H1 (cell line): ENCODE results near the gene SNX27. TPM values are rescaled to one million over a fixed set of nuclear protein-coding genes. Genes with fewer than 3 reads are reported as not detected.
"Not testable (repeated sequence)": the region's sequence is repeated elsewhere in the genome, so short reads cannot be mapped to it uniquely, and the experiment has no call there.

ENCODE experiments used
- CTCF ChIA-PET: fragments of 300-600 bp; sonication (Branson Sonifier 250); formaldehyde crosslinking; loops from one replicate; lab custom pipeline; 2021; ENCODE audit not compliant: partially characterized antibody; lab: Charles Lee
- POLR2A ChIA-PET: fragments of 300-600 bp; sonication (Branson Sonifier 250); formaldehyde crosslinking; loops from one replicate; lab custom pipeline; 2021; ENCODE audit warnings: inconsistent platforms; ENCODE audit not compliant: partially characterized antibody; lab: Charles Lee
- DNase-seq, 2 experiments: peaks; one replicate each; pipeline versions ENCODE4 v3.0.0 to v3.0.0-alpha.2; 2010 to 2022; ENCODE audit warnings: low spot score in 2 of 2, low read depth in 1 of 2, mixed read lengths in 1 of 2
- FAIRE-seq: peaks from 2 replicates; lab custom pipeline; 2011; peaks lifted over from hg19 to GRCh38; lab: Jason Lieb, UNC
- H2AFZ ChIP-seq: 2 replicates; pipeline ENCODE4 v1.8.1; 2012; ENCODE audit warnings: low read length, inconsistent platforms
- H2AK5ac ChIP-seq: 2 replicates; pipeline ENCODE4 v1.6.1; 2013; ENCODE audit warnings: low read depth, low read length
- H2BK120ac ChIP-seq: replicated peaks from 2 replicates; pipeline ENCODE3; 2013; ENCODE audit warnings: low read depth, low read length, inconsistent platforms
- H2BK12ac ChIP-seq: 2 replicates; pipeline ENCODE4 v1.6.1; 2013; ENCODE audit warnings: low read depth, low read length
- H2BK15ac ChIP-seq: 2 replicates; pipeline ENCODE4 v1.6.1; 2013; ENCODE audit warnings: low read length
- H2BK20ac ChIP-seq: 2 replicates; pipeline ENCODE4 v1.6.1; 2013; ENCODE audit warnings: low read length
- H2BK5ac ChIP-seq: 2 replicates; pipeline ENCODE4 v1.6.1; 2013; ENCODE audit warnings: low read depth, low read length
- H3K14ac ChIP-seq: 2 replicates; pipeline ENCODE4 v1.6.1; 2013; ENCODE audit warnings: inconsistent platforms; ENCODE audit not compliant: insufficient read length
- H3K18ac ChIP-seq: 2 replicates; pipeline ENCODE4 v1.6.1; 2013; ENCODE audit warnings: low read length; ENCODE audit errors: extremely low read depth
- H3K23ac ChIP-seq: 2 replicates; pipeline ENCODE4 v1.6.1; 2013; ENCODE audit warnings: inconsistent platforms; ENCODE audit not compliant: insufficient read length
- H3K23me2 ChIP-seq: 2 replicates; pipeline ENCODE4 v1.6.1; 2013; ENCODE audit warnings: low read depth, low read length
- H3K27ac ChIP-seq: 2 replicates; pipeline ENCODE4 v1.6.1; 2011; ENCODE audit warnings: low read depth, low read length, inconsistent platforms
- H3K27me3 ChIP-seq, 4 experiments: replicated peaks in 1 of 4; 1 replicate in 1 of 4; 2 replicates in 3 of 4; pipeline versions ENCODE4 v1.6.1 to v1.8.1; 2011 to 2013; ENCODE audit warnings: low read length in 3 of 4, mild to moderate bottlenecking in 3 of 4, inconsistent platforms in 2 of 4, mixed read lengths in 2 of 4, moderate library complexity in 1 of 4; ENCODE audit not compliant: control insufficient read depth in 3 of 4, insufficient read depth in 3 of 4; ENCODE audit errors: extremely low read depth in 1 of 4
- H3K36me3 ChIP-seq, 4 experiments: 2 replicates each; pipeline versions ENCODE4 v1.6.1 to v1.8.1; 2011 to 2013; ENCODE audit warnings: mild to moderate bottlenecking in 4 of 4, low read length in 3 of 4, moderate library complexity in 2 of 4, control low read depth in 1 of 4, inconsistent platforms in 1 of 4; ENCODE audit not compliant: insufficient read depth in 4 of 4, control insufficient read depth in 2 of 4
- H3K4ac ChIP-seq: replicated peaks from 2 replicates; pipeline ENCODE3; 2013; ENCODE audit warnings: low read length, low read depth, mixed read lengths, inconsistent platforms; ENCODE audit not compliant: insufficient read length
- H3K4me1 ChIP-seq, 4 experiments: replicated peaks in 1 of 4; 1 replicate in 1 of 4; 2 replicates in 3 of 4; pipeline versions ENCODE4 v1.6.1 to v1.8.1; 2011 to 2013; ENCODE audit warnings: low read length in 3 of 4, inconsistent platforms in 2 of 4, mixed read lengths in 1 of 4; ENCODE audit not compliant: insufficient read depth in 4 of 4, control insufficient read depth in 3 of 4
- H3K4me2 ChIP-seq, 2 experiments: 2 replicates each; pipeline versions ENCODE4 v1.6.1 to v1.8.1; 2011 to 2013; ENCODE audit warnings: low read depth in 2 of 2, low read length in 2 of 2, control low read depth in 1 of 2, inconsistent platforms in 1 of 2, mild to moderate bottlenecking in 1 of 2; ENCODE audit not compliant: insufficient read depth in 1 of 2
- H3K4me3 ChIP-seq, 4 experiments: fragments of 200-600, 300-600 bp in 1 of 4; sonication (generic), shearing (Covaris generic), sonication (Bioruptor Twin) in 1 of 4; 2 replicates each; pipeline versions ENCODE4 v1.5.1 to v1.8.1; 2011 to 2016; ENCODE audit warnings: low read length in 4 of 4, low read depth in 3 of 4, control low read depth in 2 of 4, inconsistent platforms in 2 of 4, mild to moderate bottlenecking in 2 of 4, mixed read lengths in 1 of 4, moderate library complexity in 1 of 4; ENCODE audit not compliant: insufficient read depth in 2 of 4; ENCODE audit errors: extremely low read depth in 1 of 4
- H3K56ac ChIP-seq: replicated peaks from 2 replicates; pipeline ENCODE3; 2013; ENCODE audit warnings: low read depth, mild to moderate bottlenecking, mixed read lengths, low read length, inconsistent platforms; ENCODE audit not compliant: insufficient read length
- H3K79me1 ChIP-seq: 2 replicates; pipeline ENCODE4 v1.6.1; 2013; ENCODE audit warnings: low read depth, low read length, control low read depth
- H3K79me2 ChIP-seq, 2 experiments: 2 replicates each; pipeline versions ENCODE4 v1.6.1 to v1.8.1; 2012 to 2013; ENCODE audit warnings: low read length in 2 of 2, mild to moderate bottlenecking in 2 of 2, inconsistent platforms in 1 of 2; ENCODE audit not compliant: insufficient read depth in 2 of 2, control insufficient read depth in 1 of 2
- H3K9ac ChIP-seq, 4 experiments: replicated peaks in 1 of 4; 1 replicate in 1 of 4; 2 replicates in 3 of 4; pipeline versions ENCODE4 v1.6.1 to v1.8.1; 2011 to 2013; ENCODE audit warnings: low read depth in 3 of 4, low read length in 3 of 4, control low read depth in 2 of 4, mild to moderate bottlenecking in 2 of 4, moderate library complexity in 2 of 4, inconsistent platforms in 1 of 4; ENCODE audit errors: extremely low read depth in 1 of 4
- H3K9me3 ChIP-seq, 2 experiments: 2 replicates each; pipeline versions ENCODE4 v1.6.1 to v1.8.1; 2012 to 2013; ENCODE audit warnings: mild to moderate bottlenecking in 2 of 2, moderate library complexity in 2 of 2, control low read depth in 1 of 2, inconsistent platforms in 1 of 2, low read depth in 1 of 2, low read length in 1 of 2, mixed read lengths in 1 of 2; ENCODE audit not compliant: insufficient read depth in 2 of 2
- H4K20me1 ChIP-seq, 2 experiments: replicated peaks in 1 of 2; 2 replicates each; pipeline versions ENCODE3 to v1.8.1; 2011 to 2013; ENCODE audit warnings: inconsistent platforms in 2 of 2, low read length in 2 of 2, mild to moderate bottlenecking in 1 of 2; ENCODE audit not compliant: insufficient read depth in 2 of 2, control insufficient read depth in 1 of 2
- H4K5ac ChIP-seq: 2 replicates; pipeline ENCODE4 v1.6.1; 2013; ENCODE audit warnings: low read length, low read depth, mixed read lengths, inconsistent platforms; ENCODE audit not compliant: insufficient read length
- H4K8ac ChIP-seq: 2 replicates; pipeline ENCODE4 v1.8.0; 2013; ENCODE audit warnings: mild to moderate bottlenecking, moderate library complexity, low read length, inconsistent platforms; ENCODE audit not compliant: insufficient read depth; ENCODE audit errors: extremely low read depth
- H4K91ac ChIP-seq: replicated peaks from 2 replicates; pipeline ENCODE3; 2013; ENCODE audit warnings: low read length, mixed read lengths, inconsistent platforms; ENCODE audit not compliant: insufficient read length
- CREB1 ChIP-seq: IDR thresholded peaks from 2 replicates; pipeline ENCODE4 v1.6.1; 2012; ENCODE audit warnings: inconsistent platforms
- FOSL1 ChIP-seq: IDR thresholded peaks from 2 replicates; pipeline ENCODE4 v1.6.1; 2011; ENCODE audit warnings: mild to moderate bottlenecking, low read depth, low read length, moderate library complexity; ENCODE audit not compliant: insufficient read depth
- GABPA ChIP-seq: IDR thresholded peaks from 2 replicates; pipeline ENCODE4 v1.6.1; 2011; ENCODE audit warnings: mild to moderate bottlenecking, low read length, moderate library complexity, borderline replicate concordance; ENCODE audit not compliant: insufficient read depth
- KDM4A ChIP-seq: IDR thresholded peaks from one replicate; pipeline ENCODE4 v1.7.1; 2012; ENCODE audit warnings: low read depth, mild to moderate bottlenecking, moderate library complexity, low read length, inconsistent platforms; ENCODE audit not compliant: severe bottlenecking
- NANOG ChIP-seq: IDR thresholded peaks from 2 replicates; pipeline ENCODE4 v1.6.1; 2011; ENCODE audit warnings: low read length, low read depth, mild to moderate bottlenecking, inconsistent platforms; ENCODE audit not compliant: insufficient read depth, poor library complexity, severe bottlenecking
- POU5F1 ChIP-seq: IDR thresholded peaks from 2 replicates; pipeline ENCODE4 v1.6.1; 2011; ENCODE audit warnings: low read depth, mild to moderate bottlenecking, low read length, moderate library complexity
- RAD21 ChIP-seq, 2 experiments: IDR thresholded peaks in 1 of 2; conservative IDR thresholded peaks in 1 of 2; 2 replicates each; pipeline ENCODE4 v1.6.1; 2011; ENCODE audit warnings: low read depth in 2 of 2, low read length in 2 of 2, improper control_type of control experiment in 1 of 2, inconsistent platforms in 1 of 2, mild to moderate bottlenecking in 1 of 2, moderate library complexity in 1 of 2
- SP2 ChIP-seq: IDR thresholded peaks from 2 replicates; pipeline ENCODE4 v1.6.1; 2012; ENCODE audit warnings: mild to moderate bottlenecking, low read length, inconsistent platforms
- WGBS, 2 experiments: shearing (Covaris generic) in 1 of 2; methylation state at CpG; one replicate each; pipeline versions ENCODE4 v1.1.6 to v1.1.7; 2013 to 2015; ENCODE audit warnings: low lambda C conversion rate in 2 of 2, mixed read lengths in 2 of 2, inconsistent platforms in 1 of 2, low coverage in 1 of 2, missing lambda C conversion rate in 1 of 2; ENCODE audit not compliant: insufficient replicate concordance in 2 of 2, insufficient coverage in 1 of 2, insufficient read length in 1 of 2; ENCODE audit errors: extremely low coverage in 1 of 2, missing lambda C conversion rate in 1 of 2; 5-methylcytosine and 5-hydroxymethylcytosine counted together
- polyA plus RNA-seq, 7 experiments: library from polyadenylated mRNA; depleted of rRNA in 3 of 7; stranded (reverse) in 5 of 7; unstranded in 2 of 7; fragments of >200 nt in 5 of 7; fragments of 200-250 nt in 2 of 7; gene quantifications; 1 replicate in 5 of 7; 2 replicates in 1 of 7; 4 replicates in 1 of 7; pipeline versions ENCODE4 v1.2.1 to v1.2.3, GENCODE V29; 2011 to 2013; ENCODE audit warnings: missing spikeins in 2 of 7, mixed read lengths in 2 of 7
- total RNA-seq: library from RNA; stranded (reverse); fragmentation: NEBNext Ultra II Directional; extraction: Animal tissue kit (Norgen Biotek cat#: 25700); gene quantifications from 2 replicates; pipeline ENCODE4 v1.2.1, GENCODE V29; 2021

SNX27 gene
- total and polyA plus RNA-seq, 2 of the 8 experiments (the other 6 are each of a cell fraction or from before 2014, with no cell fraction given): 23.4 to 65.4 TPM

- TF ChIP-seq SP2 (no peak), NANOG (no peak), POU5F1 (no peak), GABPA (no peak), CREB1 (no peak), KDM4A (no peak), RAD21 (IDR thresholded peaks at IDR 0.05 in 1 of 2, conservative IDR thresholded peaks at IDR 0.05 in 1 of 2; ENCODE audit: low read depth in 2 of 2, low read length in 2 of 2) (no peak), FOSL1 (no peak)
Observed at GRCh38 chr1:151596166-151596953, 15.5 kb upstream of the SNX27 start (continued).

- H3K4me1 ChIP-seq, H2BK20ac ChIP-seq, H3K79me2 ChIP-seq, H3K56ac ChIP-seq, H3K27ac ChIP-seq, H3K79me1 ChIP-seq, H2BK12ac ChIP-seq, H4K8ac ChIP-seq, H3K14ac ChIP-seq, FAIRE-seq, H3K23me2 ChIP-seq, H2AK5ac ChIP-seq, H3K27me3 ChIP-seq, H3K4me3 ChIP-seq, H3K4ac ChIP-seq, H4K5ac ChIP-seq, H3K18ac ChIP-seq, H3K23ac ChIP-seq, H3K9ac ChIP-seq, H4K91ac ChIP-seq, DNase-seq, H3K36me3 ChIP-seq, POLR2A ChIA-PET, H3K9me3 ChIP-seq, H4K20me1 ChIP-seq, H2BK15ac ChIP-seq, H3K4me2 ChIP-seq, H2AFZ ChIP-seq, H2BK120ac ChIP-seq, H2BK5ac ChIP-seq: not testable (repeated sequence)
- CTCF ChIA-PET: interaction anchor here (2.6 kb wide), 1 partner anchor 9 kb away, joined by 15 read pairs; no protein-coding TSS in a partner anchor
- whole genome bisulfite sequencing, 2 experiments: 93% methylated on average over 3 of the region's 5 CpGs; no CpG with 5 or more reads in 1 of the 2 experiments
Observed at GRCh38 chr1:151602550-151602949, 9.3 kb upstream of the SNX27 start.
